ELR (cell line): ENCODE measurements around the gene APP.

Experiments used
- DNase-seq: peaks from one replicate; pipeline ENCODE4 v3.0.0-alpha.2; 2015; ENCODE audit warnings: low read depth

Gene APP

DNA sequence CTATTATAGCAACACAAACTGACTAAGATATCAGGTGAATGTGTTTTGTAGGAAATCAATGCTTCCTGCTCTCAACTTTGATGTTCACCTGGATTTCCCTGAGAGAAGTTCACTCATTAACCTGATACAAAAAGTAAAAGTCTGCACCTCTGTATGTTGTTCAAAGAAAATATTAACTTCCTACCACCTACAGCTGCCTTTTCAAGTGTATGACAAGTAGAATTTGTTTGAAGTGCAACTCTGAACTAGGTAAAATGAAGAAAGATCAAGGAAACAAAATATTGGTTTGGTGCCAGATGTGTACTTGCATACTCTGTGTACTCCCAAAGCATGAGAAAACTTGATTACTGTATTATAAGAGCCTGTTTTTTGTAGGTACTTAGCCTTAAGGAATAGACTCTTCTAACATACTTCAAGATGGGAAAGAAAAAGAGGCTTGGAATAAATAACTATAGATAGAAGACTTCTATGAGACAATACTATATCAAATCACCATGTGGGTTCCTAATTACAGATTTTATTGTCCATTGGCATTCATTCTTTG lies 193.4 kb downstream of the APP start:
- DNase-seq, result no peak

- no peak for DNase-seq
These were observed 195.6 kb downstream of the APP start for GRCh38 chr21:25974964-25975363.

GRCh38 chr21:25970254-25970930 lies 200.2 kb downstream of the APP start:
- no peak for DNase-seq

DNA sequence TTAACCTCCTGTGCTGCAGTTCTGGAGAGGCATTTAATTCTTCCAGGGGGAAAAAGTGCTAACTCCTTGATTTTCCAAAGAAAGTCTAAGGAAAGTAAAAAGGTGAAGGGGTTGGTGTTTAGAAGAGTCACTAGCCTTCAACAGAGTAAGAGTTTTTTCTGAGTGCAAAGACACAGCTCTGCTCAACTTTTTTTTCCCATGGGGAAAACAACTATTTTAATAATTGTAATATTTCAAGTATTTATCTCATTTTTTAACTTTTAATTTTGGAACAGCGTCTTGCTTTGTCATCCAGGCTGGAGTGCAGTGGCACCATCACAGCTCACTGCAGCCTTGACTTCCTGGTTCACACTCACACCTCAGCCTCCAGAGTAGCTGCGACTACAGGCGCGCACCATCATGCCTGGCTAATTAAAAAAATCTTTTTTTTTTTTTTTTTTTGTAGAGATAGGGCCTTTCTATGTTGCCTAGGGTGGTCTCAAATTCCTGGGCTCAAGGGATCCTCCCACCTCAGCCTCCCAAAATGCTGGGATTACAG lies 202.6 kb downstream of the APP start:
- no peak for DNase-seq

- DNase-seq, result peak; percentile 12
These were observed 203.2 kb downstream of the APP start for GRCh38 chr21:25967181-25967900.

DNA sequence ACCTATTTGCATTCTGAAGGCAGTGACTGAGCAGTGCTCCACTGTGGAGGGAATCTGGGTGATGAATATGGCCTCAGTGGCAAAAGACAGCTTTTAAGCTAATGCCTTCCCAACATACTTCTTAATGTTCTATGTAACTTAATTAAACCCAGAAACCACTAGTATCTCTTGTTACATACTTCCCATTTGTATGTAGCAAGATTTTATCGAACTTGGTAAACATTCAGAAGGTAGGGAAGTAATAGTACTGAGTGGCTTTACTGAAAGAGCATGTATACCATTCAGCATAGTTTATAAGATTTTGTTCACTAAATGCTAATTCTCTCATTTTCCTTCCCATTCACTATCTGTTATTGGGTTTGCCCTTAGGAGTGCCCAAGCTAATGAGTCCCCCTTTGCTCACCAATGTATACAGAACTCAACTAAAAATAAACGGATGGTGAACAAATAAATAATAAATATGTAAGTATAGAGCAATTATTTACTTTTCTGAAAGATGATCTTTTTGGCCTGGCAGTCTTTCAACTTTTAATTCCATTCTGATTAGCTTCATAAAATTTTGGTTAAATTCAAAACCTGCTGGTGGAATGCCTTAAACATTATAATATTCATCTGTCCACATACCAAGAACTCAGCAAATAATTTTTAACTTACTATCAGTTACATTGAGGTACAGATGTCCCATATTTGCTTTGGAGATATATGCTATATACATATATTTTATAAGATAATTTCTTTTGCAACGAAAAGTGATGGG lies 204.4 kb downstream of the APP start:
- DNase-seq, result no peak

DNA sequence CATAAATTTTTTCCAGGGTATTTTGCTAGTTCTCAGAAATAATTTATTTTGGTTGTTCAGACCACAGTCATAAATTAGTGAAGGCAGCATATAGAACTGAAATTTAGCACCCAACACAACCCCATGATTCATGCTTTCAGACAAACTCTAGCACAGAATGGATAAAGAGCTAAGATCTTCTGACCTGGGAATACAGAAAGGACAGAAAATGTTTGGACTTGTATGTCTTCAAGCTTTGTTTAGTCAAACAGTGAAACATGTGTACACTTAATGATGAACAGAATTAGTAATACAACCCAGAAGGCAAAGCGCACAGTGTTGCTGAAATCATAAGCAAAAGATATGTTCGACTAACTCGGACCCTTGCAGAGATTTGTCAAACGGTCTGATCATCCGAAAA lies 205.6 kb downstream of the APP start:
- DNase-seq, result no peak

GRCh38 chr21:25964015-25964414 lies 206.6 kb downstream of the APP start:
- peak; percentile 56 for DNase-seq

- DNase-seq, result peak; percentile 76
These were observed 207.4 kb downstream of the APP start for GRCh38 chr21:25963181-25963580.

DNA sequence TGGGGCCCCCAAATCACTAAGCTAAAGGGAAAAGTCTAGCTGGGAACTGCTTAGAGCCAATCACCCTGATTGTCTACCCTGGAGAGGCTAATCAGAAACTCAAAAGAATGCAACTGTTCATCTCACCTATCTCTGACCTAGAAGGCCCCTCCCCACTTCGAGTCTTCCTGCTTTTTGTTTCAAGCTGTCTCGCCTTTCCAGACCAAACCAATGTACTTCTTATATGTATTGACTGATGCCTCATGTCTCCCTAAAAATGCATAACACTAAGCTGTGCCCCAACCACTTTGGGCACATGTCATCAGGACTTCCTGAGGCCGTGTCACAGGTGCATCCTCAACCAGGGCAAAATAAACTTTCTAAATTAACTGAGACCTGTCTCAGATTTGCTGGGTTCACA lies 209.5 kb downstream of the APP start:
- DNase-seq, result no peak

GRCh38 chr21:25960402-25960801 lies 210.2 kb downstream of the APP start:
- no peak for DNase-seq

DNA sequence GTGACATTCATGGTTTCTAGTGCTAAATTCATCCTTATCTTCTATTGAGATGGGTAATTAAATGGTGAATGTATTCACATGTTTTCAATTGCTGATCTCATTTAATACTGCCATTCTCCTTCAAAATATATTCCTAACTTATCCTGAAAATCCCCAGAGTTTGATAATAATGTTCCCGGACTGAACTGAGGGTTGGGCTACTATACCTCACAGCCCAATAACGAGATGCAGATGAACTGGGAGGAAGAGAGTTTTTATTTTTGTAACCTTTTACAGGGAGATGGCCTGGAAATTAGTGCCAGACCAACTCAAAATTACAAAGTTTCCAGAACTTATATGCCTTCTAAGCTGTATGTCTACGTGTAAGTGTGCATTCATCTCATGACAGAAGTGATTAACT lies 210.8 kb downstream of the APP start:
- DNase-seq, result no peak

DNA sequence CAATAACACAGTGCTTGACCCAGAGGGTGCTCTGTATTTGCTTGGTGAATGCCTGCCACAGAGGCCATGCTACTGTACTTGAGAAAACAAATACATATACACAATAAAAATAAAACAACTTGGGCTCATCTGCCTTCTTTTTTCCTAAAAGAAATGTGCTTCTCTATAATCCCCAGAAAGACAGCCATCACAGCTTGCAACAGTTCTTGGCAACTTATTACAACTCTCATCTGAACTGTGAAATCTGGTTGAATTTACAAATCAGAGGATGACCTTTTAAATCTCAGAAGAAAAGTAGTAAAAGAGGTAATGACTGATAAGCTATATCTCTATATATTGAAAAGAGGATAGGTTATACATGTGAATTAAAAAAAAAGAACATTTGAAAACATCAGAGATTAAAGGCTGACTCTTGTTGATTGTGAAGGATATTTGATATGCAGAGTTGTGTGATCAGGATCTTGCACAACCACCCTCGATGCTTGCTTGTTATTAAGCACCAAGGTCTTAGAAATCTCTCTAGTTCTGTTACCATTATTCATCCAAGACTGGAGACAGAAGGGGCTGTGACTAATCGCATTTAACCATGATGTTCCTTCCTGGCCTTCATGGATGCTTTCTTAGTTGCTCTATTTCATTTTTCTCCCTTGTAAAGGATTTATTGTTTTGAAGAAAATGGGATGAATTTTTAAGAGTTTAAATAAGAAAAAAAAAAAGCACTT lies 213.4 kb downstream of the APP start:
- peak; percentile 81 for DNase-seq

GRCh38 chr21:25955646-25956045 lies 214.9 kb downstream of the APP start:
- no peak for DNase-seq

DNA sequence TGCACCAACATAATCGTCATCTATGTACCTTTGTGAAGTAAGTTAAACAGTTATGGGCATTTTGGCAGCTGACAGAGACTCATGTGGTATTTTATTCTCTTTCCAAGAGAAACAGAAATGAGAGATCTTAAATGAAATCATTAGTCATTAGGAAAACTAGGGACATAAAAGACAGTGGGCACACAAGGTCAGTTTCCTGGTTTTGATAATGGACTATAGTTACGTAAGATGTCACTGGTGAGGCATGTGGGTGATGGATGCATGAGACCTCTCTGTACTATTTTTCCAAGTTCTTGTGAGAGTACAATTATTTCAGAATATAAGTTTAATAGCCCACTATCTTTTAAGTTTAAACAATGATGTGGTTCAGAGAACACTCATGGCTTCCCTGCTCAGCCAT lies 216.9 kb downstream of the APP start:
- DNase-seq, result no peak

- no peak for DNase-seq
These were observed 217.4 kb downstream of the APP start for GRCh38 chr21:25953196-25953595.

GRCh38 chr21:25952306-25952705 lies 218.3 kb downstream of the APP start:
- no peak for DNase-seq

DNA sequence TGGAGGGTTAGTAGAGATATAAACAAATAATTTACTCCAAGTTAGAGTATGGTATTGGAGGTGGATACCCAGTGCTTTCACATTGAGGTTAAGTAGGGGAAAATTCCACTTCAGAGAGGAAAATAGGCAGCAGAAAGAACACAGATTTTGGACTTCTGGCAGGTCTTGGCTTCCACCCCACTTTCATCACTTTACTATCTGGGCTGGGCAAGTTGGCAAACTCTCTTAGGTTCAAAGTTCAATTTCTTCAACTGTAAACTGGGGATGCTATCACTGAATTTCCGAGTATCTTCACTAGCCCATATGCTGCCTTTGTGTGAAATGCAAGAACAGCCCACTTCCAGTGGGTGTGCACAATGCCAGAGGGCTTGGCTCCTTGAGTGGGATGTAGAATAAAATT lies 220.9 kb downstream of the APP start:
- no peak for DNase-seq

- DNase-seq, result no peak
These were observed 225.8 kb downstream of the APP start for GRCh38 chr21:25944672-25945213.

DNA sequence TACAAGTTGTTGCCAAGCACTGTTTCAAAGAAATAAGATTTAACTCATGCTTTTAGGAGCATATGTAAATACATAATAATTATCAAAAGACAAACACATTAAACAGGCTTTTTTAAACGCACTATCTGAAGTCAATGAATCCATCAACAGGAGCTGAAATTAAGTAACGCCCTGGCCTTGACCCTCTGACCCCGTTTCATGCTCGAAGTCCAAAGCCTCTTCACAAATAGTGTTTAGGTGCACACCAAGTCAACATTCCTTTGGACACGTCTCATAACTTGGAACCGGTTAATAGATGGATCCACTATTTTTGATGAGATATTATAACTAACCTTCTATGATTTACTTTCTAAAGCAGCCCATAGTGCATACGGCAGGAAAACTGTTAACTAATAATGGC lies 226.5 kb downstream of the APP start:
- no peak for DNase-seq

GRCh38 chr21:25942135-25942534 lies 228.4 kb downstream of the APP start:
- DNase-seq, result no peak

DNA sequence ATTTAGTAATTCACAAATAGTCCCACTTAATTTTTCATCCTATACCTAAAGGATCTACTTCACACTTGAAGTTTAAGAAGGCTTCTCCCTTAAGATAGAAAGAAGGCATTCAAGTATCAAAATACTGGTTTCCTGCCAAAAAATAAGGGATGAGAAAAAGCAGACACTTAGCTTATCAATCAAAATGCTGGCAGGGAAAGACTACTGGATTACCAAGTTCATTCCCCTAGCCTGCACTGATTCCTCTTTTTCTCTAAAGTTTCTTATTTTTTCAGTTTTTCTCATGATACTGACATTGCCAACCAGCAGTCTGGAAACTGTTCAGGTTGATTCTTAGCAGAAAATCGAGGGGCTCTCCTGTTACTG lies 231.2 kb downstream of the APP start:
- DNase-seq, result no peak
